ENCODE results near the gene CD300LF.

CD300LF gene

GRCh38 chr17:74729866-74730265, 17.1 kb upstream of the CD300LF start:
- DNase-seq (ENCODE audit: low read depth, low spot score): no peak

- DNase-seq (ENCODE audit: low read depth, low spot score): no peak
Measured at GRCh38 chr17:74729368-74729767, 16.6 kb upstream of the CD300LF start.

GRCh38 chr17:74728702-74729075, 16.0 kb upstream of the CD300LF start:
- no peak for DNase-seq (ENCODE audit: low read depth, low spot score)

GRCh38 chr17:74728033-74728701, 15.4 kb upstream of the CD300LF start:
- DNase-seq (ENCODE audit: low read depth, low spot score): no peak

- no peak for DNase-seq (ENCODE audit: low read depth, low spot score)
Measured at GRCh38 chr17:74725111-74725510, 12.4 kb upstream of the CD300LF start.

GRCh38 chr17:74723891-74724290, 11.2 kb upstream of the CD300LF start:
- no peak for DNase-seq (ENCODE audit: low read depth, low spot score)

- no peak for DNase-seq (ENCODE audit: low read depth, low spot score)
Measured at GRCh38 chr17:74722782-74723181, 10.1 kb upstream of the CD300LF start.

GRCh38 chr17:74720506-74720905, 7.8 kb upstream of the CD300LF start:
- no peak for DNase-seq (ENCODE audit: low read depth, low spot score)

- DNase-seq (ENCODE audit: low read depth, low spot score): no peak
Measured at GRCh38 chr17:74715144-74715543, 2.4 kb upstream of the CD300LF start.

- DNase-seq (ENCODE audit: low read depth, low spot score): no peak
Measured at GRCh38 chr17:74713171-74713755, 540 bp upstream of the CD300LF start.

GRCh38 chr17:74712301-74712700, 422 bp downstream of the CD300LF start:
- DNase-seq (ENCODE audit: low read depth, low spot score): no peak

- DNase-seq (ENCODE audit: low read depth, low spot score): no peak
Measured at GRCh38 chr17:74711058-74711824, 1.5 kb downstream of the CD300LF start.

- no peak for DNase-seq (ENCODE audit: low read depth, low spot score)
Measured at GRCh38 chr17:74704544-74704943, 8.2 kb downstream of the CD300LF start.

GRCh38 chr17:74703311-74703710, 9.4 kb downstream of the CD300LF start:
- DNase-seq (ENCODE audit: low read depth, low spot score): no peak

- DNase-seq (ENCODE audit: low read depth, low spot score): no peak
Measured at GRCh38 chr17:74702116-74702871, 10.4 kb downstream of the CD300LF start.

- DNase-seq (ENCODE audit: low read depth, low spot score): no peak
Measured at GRCh38 chr17:74699236-74699635, 13.5 kb downstream of the CD300LF start.

- no peak for DNase-seq (ENCODE audit: low read depth, low spot score)
Measured at GRCh38 chr17:74698069-74698468, 14.7 kb downstream of the CD300LF start.

- DNase-seq (ENCODE audit: low read depth, low spot score): no peak
Measured at GRCh38 chr17:74697515-74697914, 15.2 kb downstream of the CD300LF start.

GRCh38 chr17:74695629-74696028, 17.1 kb downstream of the CD300LF start:
- no peak for DNase-seq (ENCODE audit: low read depth, low spot score)

- DNase-seq (ENCODE audit: low read depth, low spot score): no peak
Measured at GRCh38 chr17:74694081-74694480, 18.6 kb downstream of the CD300LF start.

GRCh38 chr17:74691151-74691550, 21.6 kb downstream of the CD300LF start:
- DNase-seq (ENCODE audit: low read depth, low spot score): no peak

GRCh38 chr17:74690409-74690825, 22.3 kb downstream of the CD300LF start:
- DNase-seq (ENCODE audit: low read depth, low spot score): no peak
